ENCODE results near the gene RSU1. TPM values are rescaled to one million over a fixed set of nuclear protein-coding genes. Genes with fewer than 3 reads are reported as not detected.
A peak's percentile ranks its signal among the peaks of the same experiment; 100 is the strongest.

RSU1 gene
- total RNA-seq, 2 experiments from 2014 or later: 42.4 to 47.5 TPM

GRCh38 chr10:16663444-16663843 lies 153.8 kb downstream of the RSU1 start:
- intact Hi-C loops (cut with micrococcal nuclease): no loop called here
- H3K27me3 Mint-ChIP-seq: no peaks in the 10 kb centered on the region
- H3K4me3 Mint-ChIP-seq: no peak overlapping the region
- POLR2A ChIA-PET: no interaction called here
- H3K27ac Mint-ChIP-seq: no peak overlapping the region
- CTCF ChIA-PET: no interaction called here
- no peak for DNase-seq
- TF ChIP-seq CTCF (IDR thresholded peaks at IDR 0.05): no peak
- H3K4me1 Mint-ChIP-seq (ENCODE audit: low read depth): peaks cover 26% of the 10 kb centered on the region
- ATAC-seq: no peak
- H3K9me3 Mint-ChIP-seq: peaks cover 2% of the 10 kb centered on the region
- peaks cover 4% of the 10 kb centered on the region for H3K36me3 Mint-ChIP-seq (ENCODE audit: low read depth)

DNA sequence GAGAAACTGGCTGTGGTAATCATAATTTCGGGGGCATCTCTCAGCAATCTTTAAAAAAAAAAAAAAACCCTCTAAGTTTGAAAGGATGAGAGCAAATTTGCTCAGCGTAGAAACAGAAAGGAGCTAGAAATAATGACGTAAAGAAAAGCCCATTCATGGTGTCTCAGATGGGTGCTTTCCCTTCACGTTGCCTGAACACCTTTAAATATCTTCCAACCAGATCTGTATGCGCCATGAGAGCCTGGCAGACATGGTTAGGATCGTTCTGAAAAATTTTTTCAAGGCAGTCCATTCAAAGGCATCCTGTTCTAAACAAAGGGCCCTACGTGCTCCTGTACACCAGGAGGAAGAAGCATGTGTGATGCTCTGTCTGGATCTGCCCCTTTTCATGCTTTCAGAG lies 154.3 kb downstream of the RSU1 start:
- Mint-ChIP-seq H3K36me3 (ENCODE audit: low read depth) (peaks cover 4% of the 10 kb centered on the region), H3K4me3 (no peak overlapping the region), H3K9me3 (peaks cover 2% of the 10 kb centered on the region), H3K4me1 (ENCODE audit: low read depth) (peaks cover 26% of the 10 kb centered on the region), H3K27me3 (no peaks in the 10 kb centered on the region), H3K27ac (no peak overlapping the region)
- no peak for TF ChIP-seq CTCF (IDR thresholded peaks at IDR 0.05)
- intact Hi-C loops (cut with micrococcal nuclease): no loop called here
- DNase-seq: no peak
- CTCF ChIA-PET: no interaction called here
- no peak for ATAC-seq
- POLR2A ChIA-PET: no interaction called here

- H3K9me3 Mint-ChIP-seq: peaks cover 2% of the 10 kb centered on the region
- DNase-seq (no peak), ATAC-seq (no peak)
- no peak for TF ChIP-seq CTCF (IDR thresholded peaks at IDR 0.05)
- H3K4me1 Mint-ChIP-seq (ENCODE audit: low read depth): peaks cover 32% of the 10 kb centered on the region
- intact Hi-C loops (cut with micrococcal nuclease): no loop called here
- H3K27ac Mint-ChIP-seq: no peak overlapping the region
- no peak overlapping the region for H3K4me3 Mint-ChIP-seq
- POLR2A ChIA-PET: no interaction called here
- CTCF ChIA-PET: no interaction called here
- peaks cover 7% of the 10 kb centered on the region for H3K36me3 Mint-ChIP-seq (ENCODE audit: low read depth)
- no peaks in the 10 kb centered on the region for H3K27me3 Mint-ChIP-seq
Measured at GRCh38 chr10:16656895-16657294, 160.3 kb downstream of the RSU1 start.

DNA sequence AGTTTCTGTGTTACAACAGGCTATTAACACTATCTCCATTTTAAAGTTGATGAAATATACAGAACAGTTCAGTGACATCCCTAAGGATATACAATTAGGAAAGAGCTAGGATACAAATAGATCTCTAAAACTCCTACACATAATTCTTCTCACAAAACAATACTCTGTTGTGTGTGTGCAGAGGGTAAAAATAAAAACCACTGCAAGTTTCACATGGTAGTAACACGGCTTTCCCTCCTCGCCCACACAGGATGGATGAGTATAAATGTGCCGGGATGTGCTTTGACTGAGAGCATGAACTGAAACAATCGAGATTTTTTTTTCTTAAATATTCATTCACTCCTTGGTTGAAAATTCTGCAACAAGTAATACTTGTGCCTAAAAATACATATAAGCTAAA lies 164.0 kb downstream of the RSU1 start:
- TF ChIP-seq CTCF (IDR thresholded peaks at IDR 0.05): no peak
- no peak for ATAC-seq
- intact Hi-C loops (cut with micrococcal nuclease): no loop called here
- POLR2A ChIA-PET: no interaction called here
- H3K27ac Mint-ChIP-seq: no peak overlapping the region
- CTCF ChIA-PET: interaction anchor here (0.6 kb wide), 1 partner anchor 681 kb away, joined by 3 read pairs; no protein-coding TSS in a partner anchor
- H3K9me3 Mint-ChIP-seq: no peaks in the 10 kb centered on the region
- H3K36me3 Mint-ChIP-seq (ENCODE audit: low read depth): peaks cover 6% of the 10 kb centered on the region
- peaks cover 20% of the 10 kb centered on the region for H3K4me1 Mint-ChIP-seq (ENCODE audit: low read depth)
- H3K27me3 Mint-ChIP-seq: no peaks in the 10 kb centered on the region
- DNase-seq: peak; percentile 14
- H3K4me3 Mint-ChIP-seq: no peak overlapping the region

DNA sequence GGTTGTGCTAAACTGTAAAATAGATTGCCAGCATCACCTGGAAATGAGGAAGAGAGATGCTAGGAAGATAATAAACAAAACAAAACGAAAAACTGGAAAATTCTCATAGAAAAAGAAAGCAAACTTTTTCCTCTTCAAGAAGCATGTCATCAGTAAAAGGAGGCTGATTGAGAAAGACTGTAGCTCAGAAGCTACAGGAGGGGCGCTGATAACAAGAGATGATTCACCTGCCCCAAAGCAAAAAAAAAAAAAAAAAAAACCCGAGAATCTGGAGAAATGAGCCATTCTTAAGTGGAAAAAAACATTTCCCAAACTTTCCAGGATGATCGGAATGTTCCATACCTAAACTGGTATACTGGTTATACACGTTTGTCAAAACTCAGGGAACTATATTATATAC lies 165.1 kb downstream of the RSU1 start:
- ChIA-PET CTCF (no interaction called here), POLR2A (no interaction called here)
- TF ChIP-seq CTCF (IDR thresholded peaks at IDR 0.05): no peak
- intact Hi-C loops (cut with micrococcal nuclease): no loop called here
- peaks cover 26% of the 10 kb centered on the region for H3K4me1 Mint-ChIP-seq (ENCODE audit: low read depth)
- no peaks in the 10 kb centered on the region for H3K9me3 Mint-ChIP-seq
- H3K27ac Mint-ChIP-seq: peak overlapping the region; percentile 43
- ATAC-seq (no peak), DNase-seq (no peak)
- H3K27me3 Mint-ChIP-seq: no peaks in the 10 kb centered on the region
- H3K36me3 Mint-ChIP-seq (ENCODE audit: low read depth): peaks cover 8% of the 10 kb centered on the region
- no peak overlapping the region for H3K4me3 Mint-ChIP-seq
